Measurements from ENCODE around the gene SLC22A4. TPM values are rescaled to one million over a fixed set of nuclear protein-coding genes. Genes with fewer than 3 reads are reported as not detected.

The SLC22A4 gene
- total and polyA plus RNA-seq, 7 donors: 1.1 to 17.5 (median 2.8) TPM

GRCh38 chr5:132355140-132355765 lies 61.1 kb downstream of the SLC22A4 start:
- Histone ChIP-seq H3K4me1 (peaks cover 18% of the 10 kb centered on the region), H3K9me3 (no peaks in the 10 kb centered on the region), H3K27ac (no peak overlapping the region), H3K27me3 (ENCODE audit: insufficient read depth in 3 of 3, low read length in 2 of 3) (no peaks in the 10 kb centered on the region), H3K36me3 (ENCODE audit: insufficient read depth in 1 of 2, low read depth in 1 of 2) (peaks cover 4 to 39% of the 10 kb centered on the region in 2 donors), H3K4me3 (no peak overlapping the region)
- intact Hi-C loops (cut with DNase I): no loop called here
- WGBS, 3 donors: 98 to 100% (median 100%) methylated on average over 3 of the region's 3 CpGs
- no peak for TF ChIP-seq CTCF (IDR thresholded peaks at IDR 0.05)
- DNase-seq: no peak
- peak in 1 of 4 donors; percentile 4 for ATAC-seq

- no peak for TF ChIP-seq CTCF (IDR thresholded peaks at IDR 0.05)
- Histone ChIP-seq H3K27ac (no peak overlapping the region), H3K36me3 (ENCODE audit: insufficient read depth in 1 of 2, low read depth in 1 of 2) (peaks cover 4 to 26% of the 10 kb centered on the region in 2 donors), H3K27me3 (ENCODE audit: insufficient read depth in 3 of 3, low read length in 2 of 3) (no peaks in the 10 kb centered on the region), H3K4me3 (no peak overlapping the region), H3K4me1 (peaks cover 38% of the 10 kb centered on the region), H3K9me3 (no peaks in the 10 kb centered on the region)
- intact Hi-C loops (cut with DNase I): no loop called here
- 88 to 95% (median 90%) methylated on average over 1 of the region's 1 CpG for WGBS, 3 donors
- ATAC-seq (no peak), DNase-seq (no peak)
Observed at GRCh38 chr5:132358775-132359174, 64.6 kb downstream of the SLC22A4 start.

- H3K27me3 ChIP-seq (ENCODE audit: insufficient read depth in 3 of 3, low read length in 2 of 3): no peaks in the 10 kb centered on the region
- H3K4me3 ChIP-seq: no peak overlapping the region
- intact Hi-C loops (cut with DNase I): no loop called here
- TF ChIP-seq CTCF (IDR thresholded peaks at IDR 0.05): no peak
- ATAC-seq (no peak), DNase-seq (no peak)
- no peaks in the 10 kb centered on the region for H3K9me3 ChIP-seq
- H3K4me1 ChIP-seq: peaks cover 44% of the 10 kb centered on the region
- 96 to 100% (median 97%) methylated on average over 2 of the region's 2 CpGs for WGBS, 3 donors
- peak overlapping the region; percentile 86 for H3K27ac ChIP-seq
- peaks cover 2 to 31% of the 10 kb centered on the region in 2 donors for H3K36me3 ChIP-seq (ENCODE audit: insufficient read depth in 1 of 2, low read depth in 1 of 2)
Observed at GRCh38 chr5:132362086-132362485, 67.9 kb downstream of the SLC22A4 start.

- Histone ChIP-seq H3K27ac (peak overlapping the region; percentile 86), H3K36me3 (ENCODE audit: insufficient read depth in 1 of 2, low read depth in 1 of 2) (peaks cover 2 to 31% of the 10 kb centered on the region in 2 donors), H3K9me3 (no peaks in the 10 kb centered on the region), H3K4me3 (peak overlapping the region; percentile 5), H3K27me3 (ENCODE audit: insufficient read depth in 3 of 3, low read length in 2 of 3) (no peaks in the 10 kb centered on the region), H3K4me1 (peaks cover 44% of the 10 kb centered on the region)
- WGBS, 3 donors: 10 to 26% (median 23%) methylated on average over 7 of the region's 7 CpGs
- TF ChIP-seq CTCF (IDR thresholded peaks at IDR 0.05): no peak
- DNase-seq: no peak
- peak; percentile 92 to 97 (median 94) for ATAC-seq
- intact Hi-C loops (cut with DNase I): no loop called here
Observed at GRCh38 chr5:132363431-132364112, 69.4 kb downstream of the SLC22A4 start.

All from psoas muscle (tissue), 8 donors.